ENCODE results near the gene UBE3B. TPM values are rescaled to one million over a fixed set of nuclear protein-coding genes. Genes with fewer than 3 reads are reported as not detected.

Gene UBE3B
- total RNA-seq, 1 donor = 14.8 TPM

- no peak overlapping the region for H3K4me3 ChIP-seq (ENCODE audit: low read length)
- H3K9me3 ChIP-seq (ENCODE audit: low read depth, low read length) = no peaks in the 10 kb centered on the region
- H3K27me3 ChIP-seq (ENCODE audit: insufficient read depth, low read length) = no peaks in the 10 kb centered on the region
- peaks cover under 1% of the 10 kb centered on the region for H3K4me1 ChIP-seq (ENCODE audit: insufficient read depth, low read length)
These were observed 32.2 kb upstream of the UBE3B start for GRCh38 chr12:109445191-109445609.

GRCh38 chr12:109446869-109447268, 30.6 kb upstream of the UBE3B start:
- Histone ChIP-seq H3K9me3 (ENCODE audit: low read depth, low read length) (no peaks in the 10 kb centered on the region), H3K4me3 (ENCODE audit: low read length) (no peak overlapping the region), H3K4me1 (ENCODE audit: insufficient read depth, low read length) (peaks cover 13% of the 10 kb centered on the region), H3K27me3 (ENCODE audit: insufficient read depth, low read length) (no peaks in the 10 kb centered on the region)

GRCh38 chr12:109447482-109447881, 30.0 kb upstream of the UBE3B start:
- Histone ChIP-seq H3K4me3 (ENCODE audit: low read length) (no peak overlapping the region), H3K9me3 (ENCODE audit: low read depth, low read length) (no peaks in the 10 kb centered on the region), H3K4me1 (ENCODE audit: insufficient read depth, low read length) (peaks cover 13% of the 10 kb centered on the region), H3K27me3 (ENCODE audit: insufficient read depth, low read length) (no peaks in the 10 kb centered on the region)

GRCh38 chr12:109448272-109448671, 29.2 kb upstream of the UBE3B start:
- Histone ChIP-seq H3K4me3 (ENCODE audit: low read length) (no peak overlapping the region), H3K27me3 (ENCODE audit: insufficient read depth, low read length) (no peaks in the 10 kb centered on the region), H3K9me3 (ENCODE audit: low read depth, low read length) (no peaks in the 10 kb centered on the region), H3K4me1 (ENCODE audit: insufficient read depth, low read length) (peaks cover 13% of the 10 kb centered on the region)

- H3K27me3 ChIP-seq (ENCODE audit: insufficient read depth, low read length) = no peaks in the 10 kb centered on the region
- no peak overlapping the region for H3K4me3 ChIP-seq (ENCODE audit: low read length)
These were observed 28.6 kb upstream of the UBE3B start for GRCh38 chr12:109448707-109449390.

GRCh38 chr12:109449845-109450532, 27.4 kb upstream of the UBE3B start:
- no peaks in the 10 kb centered on the region for H3K27me3 ChIP-seq (ENCODE audit: insufficient read depth, low read length)
- peaks cover 13% of the 10 kb centered on the region for H3K4me1 ChIP-seq (ENCODE audit: insufficient read depth, low read length)
- no peaks in the 10 kb centered on the region for H3K9me3 ChIP-seq (ENCODE audit: low read depth, low read length)
- H3K4me3 ChIP-seq (ENCODE audit: low read length) = no peak overlapping the region

More at GRCh38 chr12:109448707-109449390, 28.6 kb upstream of the UBE3B start:
- no peaks in the 10 kb centered on the region for H3K9me3 ChIP-seq (ENCODE audit: low read depth, low read length)
- H3K4me1 ChIP-seq (ENCODE audit: insufficient read depth, low read length) = peaks cover 13% of the 10 kb centered on the region

GRCh38 chr12:109450980-109451379, 26.5 kb upstream of the UBE3B start:
- H3K9me3 ChIP-seq (ENCODE audit: low read depth, low read length) = no peaks in the 10 kb centered on the region
- peaks cover 13% of the 10 kb centered on the region for H3K4me1 ChIP-seq (ENCODE audit: insufficient read depth, low read length)
- H3K4me3 ChIP-seq (ENCODE audit: low read length) = no peak overlapping the region
- no peaks in the 10 kb centered on the region for H3K27me3 ChIP-seq (ENCODE audit: insufficient read depth, low read length)

GRCh38 chr12:109451400-109451799, 26.0 kb upstream of the UBE3B start:
- Histone ChIP-seq H3K27me3 (ENCODE audit: insufficient read depth, low read length) (no peaks in the 10 kb centered on the region), H3K9me3 (ENCODE audit: low read depth, low read length) (no peaks in the 10 kb centered on the region), H3K4me3 (ENCODE audit: low read length) (no peak overlapping the region), H3K4me1 (ENCODE audit: insufficient read depth, low read length) (peaks cover 13% of the 10 kb centered on the region)

- Histone ChIP-seq H3K9me3 (ENCODE audit: low read depth, low read length) (no peaks in the 10 kb centered on the region), H3K27me3 (ENCODE audit: insufficient read depth, low read length) (no peaks in the 10 kb centered on the region), H3K4me1 (ENCODE audit: insufficient read depth, low read length) (peaks cover 13% of the 10 kb centered on the region), H3K4me3 (ENCODE audit: low read length) (no peak overlapping the region)
These were observed 24.9 kb upstream of the UBE3B start for GRCh38 chr12:109452489-109452888.

DNA sequence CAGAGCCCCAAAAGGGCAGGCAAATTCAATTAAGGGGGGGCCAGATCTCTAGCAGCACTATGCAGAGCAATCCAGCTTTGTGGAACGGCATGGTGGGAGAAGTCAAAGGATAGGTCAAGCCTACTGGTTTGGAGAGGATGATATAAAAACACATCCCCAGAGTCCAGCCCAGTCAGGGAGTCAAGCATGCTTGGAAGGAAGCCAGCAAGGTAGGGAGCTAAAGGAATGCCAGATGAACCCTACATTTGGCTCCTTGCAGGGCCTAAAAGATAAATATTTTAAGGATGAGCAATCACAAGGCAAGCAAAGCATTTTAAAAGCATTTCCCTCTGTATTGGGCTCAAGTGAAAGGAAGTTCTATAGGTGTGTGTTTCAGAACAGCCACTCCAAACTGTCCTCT, 21.7 kb upstream of the UBE3B start:
- Histone ChIP-seq H3K4me1 (ENCODE audit: insufficient read depth, low read length) (peaks cover 16% of the 10 kb centered on the region), H3K9me3 (ENCODE audit: low read depth, low read length) (no peaks in the 10 kb centered on the region), H3K4me3 (ENCODE audit: low read length) (no peak overlapping the region), H3K27me3 (ENCODE audit: insufficient read depth, low read length) (no peaks in the 10 kb centered on the region)

DNA sequence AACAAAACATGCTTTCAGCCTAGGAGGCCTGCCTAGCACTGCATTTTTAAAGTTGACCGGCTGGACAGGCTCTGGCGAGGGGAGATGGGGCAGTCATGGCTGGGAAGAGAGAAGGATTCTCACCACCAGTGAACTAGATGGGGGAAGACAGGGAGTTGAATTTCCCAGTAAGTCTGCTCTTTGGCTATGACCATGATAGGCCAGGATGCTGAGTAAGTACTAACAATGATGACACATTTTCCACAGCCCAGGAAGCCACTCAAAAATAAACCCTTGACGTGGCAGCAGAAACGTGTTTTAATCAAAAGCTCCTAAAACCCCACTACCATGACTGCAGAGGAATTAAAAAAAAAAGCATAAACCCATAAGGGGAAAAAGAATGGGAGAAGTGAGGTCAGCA, 19.3 kb upstream of the UBE3B start:
- Histone ChIP-seq H3K27me3 (ENCODE audit: insufficient read depth, low read length) (no peaks in the 10 kb centered on the region), H3K9me3 (ENCODE audit: low read depth, low read length) (no peaks in the 10 kb centered on the region), H3K4me3 (ENCODE audit: low read length) (no peak overlapping the region), H3K4me1 (ENCODE audit: insufficient read depth, low read length) (peaks cover 31% of the 10 kb centered on the region)

DNA sequence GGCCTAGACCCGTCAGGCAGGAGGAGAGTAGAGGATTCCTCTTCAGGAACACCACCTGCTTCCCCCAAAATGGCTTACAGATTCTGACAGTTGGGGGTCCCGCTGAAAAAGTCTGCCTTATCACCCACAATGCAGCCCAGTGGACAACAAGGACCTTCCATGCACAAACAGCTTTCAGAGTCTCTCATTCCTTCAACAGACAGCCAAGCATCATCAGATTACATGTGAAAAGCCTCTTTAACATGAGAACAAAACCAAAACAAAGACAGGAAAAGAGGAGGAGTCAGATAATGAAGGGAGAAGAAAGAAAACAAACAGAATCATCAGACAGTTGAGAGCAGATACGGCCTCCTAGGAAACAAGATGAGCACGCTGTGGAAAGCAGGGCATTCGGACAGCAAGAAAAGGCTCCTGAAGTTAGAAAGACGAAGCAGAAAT, 18.6 kb upstream of the UBE3B start:
- Histone ChIP-seq H3K9me3 (ENCODE audit: low read depth, low read length) (no peaks in the 10 kb centered on the region), H3K4me1 (ENCODE audit: insufficient read depth, low read length) (peaks cover 38% of the 10 kb centered on the region), H3K4me3 (ENCODE audit: low read length) (no peak overlapping the region), H3K27me3 (ENCODE audit: insufficient read depth, low read length) (no peaks in the 10 kb centered on the region)

- no peaks in the 10 kb centered on the region for H3K27me3 ChIP-seq (ENCODE audit: insufficient read depth, low read length)
- H3K4me3 ChIP-seq (ENCODE audit: low read length) = no peak overlapping the region
- H3K9me3 ChIP-seq (ENCODE audit: low read depth, low read length) = no peaks in the 10 kb centered on the region
- peaks cover 42% of the 10 kb centered on the region for H3K4me1 ChIP-seq (ENCODE audit: insufficient read depth, low read length)
These were observed 18.2 kb upstream of the UBE3B start for GRCh38 chr12:109459247-109459646.

DNA sequence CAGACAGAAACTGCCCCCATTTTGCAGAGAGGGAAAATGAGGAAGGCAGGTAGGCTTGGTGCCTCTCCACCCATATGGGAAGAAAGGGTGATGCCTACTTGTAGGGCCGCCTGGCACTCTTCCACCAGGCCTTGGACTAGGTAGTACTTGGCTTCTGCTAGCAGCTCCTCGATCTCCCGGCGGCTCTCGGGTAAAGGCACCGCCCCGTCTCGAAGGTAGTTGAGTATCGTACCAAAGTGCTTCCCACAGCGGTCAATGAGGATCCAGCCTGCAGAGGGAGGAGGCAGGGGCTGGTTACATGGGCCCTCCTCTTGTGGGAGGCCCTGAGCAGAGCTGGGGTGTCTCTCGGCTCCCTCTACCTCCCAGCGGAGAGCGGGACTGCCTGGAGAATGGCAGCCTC, 16.9 kb upstream of the UBE3B start:
- H3K27me3 ChIP-seq (ENCODE audit: insufficient read depth, low read length) = no peaks in the 10 kb centered on the region
- H3K9me3 ChIP-seq (ENCODE audit: low read depth, low read length) = no peaks in the 10 kb centered on the region
- peaks cover 42% of the 10 kb centered on the region for H3K4me1 ChIP-seq (ENCODE audit: insufficient read depth, low read length)
- no peak overlapping the region for H3K4me3 ChIP-seq (ENCODE audit: low read length)

GRCh38 chr12:109461049-109461845, 16.2 kb upstream of the UBE3B start:
- H3K4me1 ChIP-seq (ENCODE audit: insufficient read depth, low read length) = peaks cover 42% of the 10 kb centered on the region

More at GRCh38 chr12:109461049-109461845, 16.2 kb upstream of the UBE3B start:
- Histone ChIP-seq H3K4me3 (ENCODE audit: low read length) (no peak overlapping the region), H3K9me3 (ENCODE audit: low read depth, low read length) (no peaks in the 10 kb centered on the region), H3K27me3 (ENCODE audit: insufficient read depth, low read length) (no peaks in the 10 kb centered on the region)
